Measurements from ENCODE around the gene BIN1.
"Not testable (repeated sequence)": the region's sequence is repeated elsewhere in the genome, so short reads cannot be mapped to it uniquely, and the experiment has no call there.

BIN1 gene

GRCh38 chr2:127037476-127037875, 69.5 kb downstream of the BIN1 start:
- no peak for TF ChIP-seq CTCF (IDR thresholded peaks at IDR 0.05; ENCODE audit: low read depth, low read length)

DNA sequence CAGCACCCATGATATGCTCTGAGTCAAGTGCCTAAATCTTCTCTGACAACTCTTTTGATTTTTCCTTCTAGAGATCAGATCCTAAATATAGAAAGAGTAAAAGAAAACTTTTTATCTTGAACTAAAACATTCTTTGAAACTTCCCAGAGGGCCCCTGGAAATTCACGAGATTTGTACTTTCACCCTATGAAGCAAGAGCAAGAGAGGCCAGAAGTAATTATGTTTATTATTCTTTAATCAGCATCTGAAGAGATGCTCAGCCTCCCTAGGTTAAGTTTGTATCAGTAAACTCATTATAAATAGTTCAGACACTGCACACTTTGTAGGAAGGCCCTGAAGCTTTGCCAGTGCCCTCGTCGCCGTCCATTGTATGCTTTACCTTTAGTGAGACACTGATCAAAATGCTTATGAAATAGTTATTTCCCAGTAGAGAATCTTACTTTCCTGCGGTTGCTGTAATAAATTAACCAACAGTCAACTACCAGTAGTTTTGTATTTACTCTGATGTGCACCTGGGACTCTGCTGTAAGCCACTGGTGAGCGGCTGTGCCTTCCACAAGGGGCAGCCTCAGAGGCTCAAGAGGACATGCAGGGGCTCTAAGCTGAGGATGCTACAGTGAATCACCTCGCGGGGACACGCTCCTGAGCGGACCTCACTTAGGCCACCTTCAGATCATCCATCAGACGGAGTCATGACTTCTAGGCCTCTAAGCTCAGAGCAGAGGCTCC, 71.9 kb downstream of the BIN1 start:
- no peak for DNase-seq (ENCODE audit: extremely low read depth, low read depth)

More at GRCh38 chr2:127037476-127037875, 69.5 kb downstream of the BIN1 start:
- DNase-seq (ENCODE audit: extremely low read depth, low read depth): no peak

GRCh38 chr2:127034051-127034450, 72.9 kb downstream of the BIN1 start:
- no peak for TF ChIP-seq CTCF (IDR thresholded peaks at IDR 0.05; ENCODE audit: low read depth, low read length)
- DNase-seq (ENCODE audit: extremely low read depth, low read depth): no peak

More for the DNA sequence above, 71.9 kb downstream of the BIN1 start:
- no peak for TF ChIP-seq CTCF (IDR thresholded peaks at IDR 0.05; ENCODE audit: low read depth, low read length)

GRCh38 chr2:127032621-127033020, 74.3 kb downstream of the BIN1 start:
- no peak for DNase-seq (ENCODE audit: extremely low read depth, low read depth)
- TF ChIP-seq CTCF (IDR thresholded peaks at IDR 0.05; ENCODE audit: low read depth, low read length): no peak

DNA sequence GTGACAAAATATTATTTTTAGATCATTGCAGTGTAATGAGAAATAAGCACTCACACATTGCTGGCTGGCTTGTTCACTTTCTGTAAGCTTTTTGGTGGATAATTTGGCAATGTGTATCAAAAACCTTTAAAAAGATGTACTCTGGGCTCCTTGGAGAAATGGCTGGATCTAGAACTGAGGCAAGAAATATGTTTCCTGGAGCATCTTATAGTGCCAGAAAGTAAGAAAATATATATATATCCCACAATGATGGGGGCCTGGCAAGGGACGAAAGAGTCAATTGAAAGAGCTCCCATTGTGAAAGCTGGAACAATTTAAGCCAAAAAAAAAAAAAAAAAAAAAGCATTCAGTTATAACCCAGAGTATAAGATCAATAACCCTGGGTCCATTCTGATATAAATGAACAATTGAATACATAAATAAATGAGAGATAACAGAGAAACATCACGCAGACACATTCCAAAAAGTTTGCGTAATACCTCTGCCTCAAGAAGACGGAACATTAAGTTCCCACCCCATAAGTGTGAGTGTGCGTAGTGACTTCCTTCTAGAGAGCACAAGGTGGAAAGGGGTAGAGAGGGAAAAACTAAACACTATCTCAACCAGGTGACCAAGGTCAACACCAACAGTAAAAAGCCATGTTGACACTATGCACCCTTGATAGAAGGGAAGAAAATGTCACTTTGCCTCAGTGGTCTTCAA, 77.5 kb downstream of the BIN1 start:
- TF ChIP-seq CTCF (IDR thresholded peaks at IDR 0.05; ENCODE audit: low read depth, low read length): no peak
- DNase-seq (ENCODE audit: extremely low read depth, low read depth): no peak

- not testable (repeated sequence) for DNase-seq (ENCODE audit: extremely low read depth, low read depth)
These were observed 78.2 kb downstream of the BIN1 start for GRCh38 chr2:127028745-127029144.

DNA sequence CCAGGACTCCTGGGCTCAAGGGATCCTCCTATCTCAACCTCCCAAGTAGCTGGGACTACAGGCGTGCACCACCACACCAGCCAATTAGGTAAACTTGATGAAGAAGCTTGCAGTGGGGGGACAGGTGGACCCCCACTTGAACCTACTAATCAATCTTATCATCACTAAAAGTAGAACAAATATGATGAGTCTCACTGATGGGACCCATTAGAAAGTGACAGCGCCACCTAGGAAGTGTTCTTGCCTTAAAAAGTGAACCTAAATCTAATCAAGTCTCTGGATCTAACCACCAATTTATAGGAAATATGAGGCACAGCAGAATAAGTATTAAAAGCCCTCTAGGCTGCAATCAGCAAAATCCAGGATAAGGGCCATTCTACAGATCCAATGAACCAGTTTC, 79.2 kb downstream of the BIN1 start:
- no peak for DNase-seq (ENCODE audit: extremely low read depth, low read depth)

More for the DNA sequence above, 79.2 kb downstream of the BIN1 start:
- TF ChIP-seq CTCF (IDR thresholded peaks at IDR 0.05; ENCODE audit: low read depth, low read length): no peak
